ENCODE data around the gene DENND1B.
"Not testable (repeated sequence)": the region's sequence is repeated elsewhere in the genome, so short reads cannot be mapped to it uniquely, and the experiment has no call there.

DENND1B gene

DNA sequence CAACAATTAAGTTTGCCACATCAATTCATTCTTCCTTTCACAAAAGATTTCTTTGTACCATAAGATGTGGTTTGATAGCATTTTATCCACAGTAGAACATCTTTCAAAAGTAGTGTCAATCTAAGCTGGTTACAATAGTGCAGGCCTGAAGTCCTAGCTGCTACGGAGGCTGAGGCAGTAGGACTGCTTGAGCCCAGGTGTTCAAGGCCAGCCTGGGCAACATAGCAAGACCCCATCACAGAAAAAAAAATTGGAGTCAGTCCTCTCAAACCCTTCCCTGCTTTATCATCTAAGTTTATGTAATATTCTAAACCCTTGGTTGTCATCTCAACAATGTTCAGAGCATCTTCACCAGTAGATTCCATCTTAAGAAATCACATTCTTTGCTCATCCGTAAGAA is 31.7 kb downstream of the DENND1B start:
- no peak for DNase-seq

DNA sequence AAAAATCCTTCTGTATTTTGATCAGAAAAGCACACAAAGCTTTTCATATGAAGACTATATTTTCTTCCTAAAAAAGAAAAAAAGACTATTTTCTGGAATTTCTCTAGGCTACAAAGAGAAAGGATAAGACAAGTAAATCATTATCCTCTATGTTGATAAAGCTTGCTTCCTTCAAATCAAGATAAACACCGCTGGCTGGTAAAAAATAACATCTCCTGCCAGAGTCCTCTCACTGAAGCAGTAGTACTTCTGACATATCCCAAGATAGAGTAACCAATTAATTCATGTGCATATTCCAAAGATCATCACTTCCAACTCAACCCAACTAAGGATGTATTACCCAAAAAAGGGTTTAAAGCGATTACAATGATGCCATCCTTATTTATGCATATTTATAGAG is 34.3 kb downstream of the DENND1B start:
- no peak for DNase-seq

DNA sequence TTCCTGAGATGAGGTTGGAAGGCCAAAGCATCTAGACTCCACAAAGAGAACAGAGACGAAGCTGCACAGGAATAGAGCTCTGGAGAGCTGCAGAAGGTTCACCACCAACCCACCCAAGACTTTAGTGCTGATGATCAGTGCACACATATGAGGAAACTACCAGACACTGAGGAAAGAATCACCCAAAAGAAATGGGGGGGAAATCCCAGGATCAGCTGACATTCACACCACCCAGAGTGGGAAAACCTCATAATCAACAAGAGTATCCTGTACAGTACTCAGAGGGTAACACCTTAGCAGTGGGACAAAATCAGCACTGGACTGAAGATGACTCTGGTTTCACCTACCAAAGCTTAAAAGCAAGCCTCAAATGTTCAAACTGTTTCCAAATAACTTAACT is 36.4 kb downstream of the DENND1B start:
- DNase-seq = no peak

DNA sequence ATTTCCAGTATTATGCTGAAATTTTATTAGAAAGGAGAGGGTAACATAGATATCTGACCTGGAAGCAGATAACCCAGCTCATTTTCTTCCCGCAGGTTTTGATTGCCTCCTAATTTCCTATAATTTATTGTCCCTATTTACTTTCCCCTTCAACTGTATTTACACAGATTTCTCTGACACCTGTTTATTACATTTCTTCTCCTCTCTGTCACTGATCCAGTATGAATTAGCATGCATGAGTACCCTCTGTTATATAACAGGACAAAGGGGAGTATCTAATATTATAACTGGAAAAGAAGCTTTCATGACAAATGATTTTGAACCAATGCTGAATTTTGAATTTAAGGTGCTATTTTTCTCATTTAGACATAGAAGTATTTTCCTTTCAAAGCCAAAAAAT is 37.4 kb downstream of the DENND1B start:
- no peak for DNase-seq

DNA sequence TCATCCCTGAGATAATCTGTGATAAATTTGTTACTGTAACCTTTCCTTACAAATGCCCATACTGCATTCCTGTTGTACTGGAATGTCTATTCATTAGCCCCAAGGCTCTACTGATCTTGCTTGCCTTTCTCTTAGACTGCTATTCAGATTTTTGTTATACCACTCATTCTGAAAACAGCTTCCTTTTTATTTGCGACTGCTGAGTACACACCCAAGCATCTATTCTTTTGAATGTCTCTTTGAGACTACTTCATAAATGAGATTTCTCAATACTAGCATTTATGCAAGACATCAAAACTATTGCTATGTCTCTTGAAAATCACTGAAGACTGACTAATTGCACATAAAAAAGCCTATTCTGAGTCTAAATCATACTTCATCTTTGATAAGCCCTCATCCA is 38.6 kb downstream of the DENND1B start:
- DNase-seq = no peak

DNA sequence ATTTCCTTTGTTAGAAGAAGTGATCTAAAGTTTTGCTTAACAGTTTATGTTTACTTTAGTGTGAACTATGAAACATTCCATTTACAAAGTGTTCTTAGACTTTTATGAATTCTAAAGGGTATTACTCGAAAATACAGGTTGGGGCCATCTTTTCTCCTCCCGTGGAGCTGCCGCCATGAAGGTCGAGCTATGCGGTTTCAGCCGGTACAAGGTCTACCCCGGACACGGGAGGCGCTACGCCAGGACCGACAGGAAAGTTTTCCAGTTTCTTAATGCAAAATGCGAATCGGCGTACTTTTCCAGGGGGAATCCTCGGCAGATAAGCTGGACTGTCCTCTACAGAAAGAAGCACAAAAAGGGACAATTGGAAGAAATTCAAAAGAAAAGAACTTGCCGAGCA is 39.8 kb downstream of the DENND1B start:
- DNase-seq = no peak

DNA sequence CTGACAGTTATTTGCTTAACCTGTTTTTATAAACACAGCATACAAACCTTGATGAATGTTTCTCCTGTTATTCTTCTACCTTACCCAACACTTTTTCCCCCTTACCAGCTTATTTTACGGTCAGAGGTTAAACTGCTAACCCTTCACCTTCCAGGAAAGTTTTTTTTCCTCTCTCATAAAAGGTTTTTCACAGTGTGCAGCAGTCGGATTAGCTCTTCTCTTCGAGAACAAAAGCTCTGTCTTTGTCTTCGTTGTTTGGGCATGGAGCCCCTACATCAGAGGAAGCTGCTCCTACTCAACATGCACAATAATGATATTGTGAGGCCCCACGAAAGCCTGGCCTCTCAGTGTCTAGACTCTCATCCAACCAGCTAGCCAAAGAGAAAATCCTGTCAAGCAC is 42.0 kb downstream of the DENND1B start:
- no peak for DNase-seq

DNA sequence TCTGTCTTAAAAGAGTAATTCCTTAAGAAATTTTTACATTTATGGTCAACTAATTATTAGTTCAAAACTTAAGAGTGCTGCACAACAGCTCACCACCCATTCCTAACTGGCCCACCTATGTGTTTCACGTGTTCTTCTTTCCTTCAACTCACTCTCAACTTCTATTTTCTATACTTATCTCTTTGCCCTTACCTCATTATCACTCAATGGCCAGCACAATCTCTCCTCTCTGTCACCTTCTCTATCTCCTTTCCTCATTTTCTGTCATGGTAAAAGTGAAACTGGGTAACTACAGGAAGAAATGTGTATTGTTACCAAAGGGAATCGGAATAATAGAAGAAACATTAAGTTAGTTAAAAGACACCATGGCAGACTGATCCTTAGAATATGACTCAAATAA is 43.1 kb downstream of the DENND1B start:
- DNase-seq = no peak

DNA sequence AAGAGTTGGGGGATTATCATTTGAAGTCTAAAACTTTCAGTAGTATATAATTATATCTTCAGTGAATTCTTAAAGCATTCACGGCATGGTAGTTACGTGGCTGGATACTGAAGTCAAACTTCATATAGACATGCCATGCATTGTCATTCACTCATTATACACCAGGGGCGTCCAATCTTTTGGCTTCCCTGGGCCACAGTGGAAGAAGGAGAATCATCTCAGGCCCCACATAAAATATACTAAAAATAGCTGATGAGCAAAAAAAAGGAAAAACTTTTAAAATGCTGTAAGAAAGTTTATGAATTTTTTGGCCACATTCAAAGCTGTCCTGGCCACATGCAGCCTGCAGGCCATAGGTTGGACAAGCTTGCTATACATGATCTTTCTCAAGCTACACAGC is 43.8 kb downstream of the DENND1B start:
- DNase-seq = no peak

DNA sequence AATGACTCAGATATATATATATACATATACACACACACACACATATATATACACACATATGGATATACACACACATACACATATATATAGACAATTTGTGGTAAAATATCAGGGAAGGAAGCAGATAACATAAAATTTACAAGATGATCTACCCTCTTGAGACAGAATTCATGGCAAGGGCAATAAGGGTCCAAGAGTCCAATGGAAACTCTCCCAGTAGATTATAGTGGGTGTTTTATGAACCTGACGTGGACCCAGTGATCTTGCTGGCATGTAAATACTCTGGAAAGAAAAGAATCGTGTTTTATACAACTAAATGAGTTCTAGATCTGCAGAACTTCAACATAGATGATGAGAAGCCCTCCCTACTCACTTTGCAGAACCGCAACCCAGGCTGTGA is 49.3 kb downstream of the DENND1B start:
- DNase-seq = no peak

DNA sequence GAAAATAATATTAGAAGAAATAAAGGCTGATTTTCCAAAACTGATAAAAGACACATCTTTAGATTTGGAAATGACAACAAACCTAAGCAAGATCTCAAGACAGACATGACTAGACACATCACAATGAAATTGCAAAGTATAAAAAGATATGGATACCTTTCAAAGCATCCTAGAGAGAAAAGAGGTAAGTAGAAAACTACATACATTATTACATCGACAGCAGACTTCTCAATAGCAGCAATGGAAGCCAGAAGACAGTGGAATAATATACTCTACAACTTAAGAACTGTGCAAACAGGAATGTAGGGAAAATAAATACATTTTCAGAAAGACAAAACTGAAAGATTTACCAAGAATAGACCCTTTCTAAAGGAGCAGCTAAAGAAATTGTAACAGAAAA is 50.2 kb downstream of the DENND1B start:
- DNase-seq = no peak

DNA sequence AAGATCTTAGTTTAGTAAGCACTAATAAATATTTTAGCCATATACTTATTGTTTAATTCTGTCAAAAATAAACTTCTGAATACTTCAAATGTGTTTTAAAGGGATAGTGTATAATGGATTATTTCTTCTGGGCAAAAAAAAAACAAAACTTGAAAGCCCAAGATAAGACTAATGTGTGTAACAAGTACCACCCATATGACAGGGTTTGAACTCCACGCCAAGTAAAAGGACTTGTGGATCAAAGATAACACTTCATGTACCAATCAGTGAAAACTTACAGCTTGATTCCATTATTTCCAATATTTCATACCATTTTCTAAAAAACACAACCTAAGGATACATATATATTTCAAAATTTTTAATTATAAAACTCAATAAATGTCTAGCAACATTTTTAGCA is 59.5 kb downstream of the DENND1B start:
- no peak for DNase-seq

DNA sequence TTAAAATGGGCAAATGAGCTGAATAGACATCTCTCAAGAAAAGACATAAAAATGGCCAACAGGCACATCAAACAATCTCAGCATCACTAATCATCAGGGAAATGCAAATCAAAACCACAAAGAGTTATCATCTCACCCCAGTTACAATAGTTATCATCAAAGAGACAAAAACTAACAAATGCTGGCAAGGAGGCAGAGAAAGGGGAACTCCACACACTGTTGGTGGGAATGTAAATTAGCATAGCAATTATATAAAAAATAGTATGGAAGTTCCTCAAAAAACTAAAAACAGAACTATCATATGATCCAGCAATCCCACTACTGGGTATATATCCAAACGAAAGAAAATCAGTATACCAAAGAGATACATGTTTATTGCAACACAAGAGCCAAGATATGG is 68.7 kb downstream of the DENND1B start:
- DNase-seq = no peak

DNA sequence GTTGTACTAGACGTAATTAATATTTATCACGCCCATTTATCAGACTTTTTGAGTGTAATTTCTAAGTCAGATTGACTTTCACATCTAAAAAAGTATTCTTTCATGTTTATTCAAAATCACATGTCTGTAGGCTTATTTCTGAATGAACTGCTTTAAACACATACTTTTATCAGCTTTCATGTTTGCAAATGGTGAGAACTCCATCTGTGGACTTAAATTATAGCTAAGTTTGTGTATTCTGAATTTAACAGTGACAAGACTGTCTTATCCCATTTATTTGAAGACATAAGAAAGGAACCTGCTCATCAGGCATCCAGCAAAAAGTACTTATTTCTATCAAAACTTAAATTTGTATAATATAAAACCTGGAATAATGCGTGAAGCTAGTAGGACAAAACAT is 69.3 kb downstream of the DENND1B start:
- no peak for DNase-seq

DNA sequence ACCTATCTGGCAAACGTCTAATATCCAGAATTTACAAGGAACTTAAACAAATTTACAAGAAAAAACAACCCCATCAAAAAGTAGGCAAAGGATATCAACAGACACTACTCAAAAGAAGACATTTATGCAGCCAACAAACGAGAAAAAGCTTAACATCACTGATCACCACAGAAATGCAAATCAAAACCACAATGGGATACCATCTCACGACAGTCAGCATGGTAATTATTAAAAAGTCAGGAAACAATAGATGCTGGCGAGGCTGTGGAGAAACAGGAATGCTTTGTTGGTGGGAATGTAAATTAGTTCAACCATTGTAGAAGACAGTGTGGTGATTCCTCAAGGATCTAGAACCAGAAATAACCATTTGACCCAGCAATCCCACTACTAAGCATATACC is 74.6 kb downstream of the DENND1B start:
- DNase-seq = not testable (repeated sequence)

DNA sequence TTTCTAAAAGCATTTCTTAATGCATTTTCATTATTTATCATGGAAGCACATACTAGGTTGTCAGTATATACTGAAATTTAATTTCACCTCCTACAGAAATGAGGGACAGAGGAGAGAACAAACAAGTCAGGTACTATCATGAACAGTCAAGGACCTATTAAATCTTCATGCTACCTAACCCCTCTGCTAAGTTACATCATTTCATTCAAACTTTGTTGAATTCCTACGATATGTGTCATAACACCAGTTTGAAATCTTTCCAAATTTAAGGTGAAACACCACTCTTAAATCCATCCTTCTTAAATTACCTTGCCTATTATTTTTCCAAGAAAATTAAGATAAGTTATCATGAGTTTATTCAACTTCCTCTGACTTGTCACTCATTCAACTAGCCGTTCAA is 78.9 kb downstream of the DENND1B start:
- no peak for DNase-seq

DNA sequence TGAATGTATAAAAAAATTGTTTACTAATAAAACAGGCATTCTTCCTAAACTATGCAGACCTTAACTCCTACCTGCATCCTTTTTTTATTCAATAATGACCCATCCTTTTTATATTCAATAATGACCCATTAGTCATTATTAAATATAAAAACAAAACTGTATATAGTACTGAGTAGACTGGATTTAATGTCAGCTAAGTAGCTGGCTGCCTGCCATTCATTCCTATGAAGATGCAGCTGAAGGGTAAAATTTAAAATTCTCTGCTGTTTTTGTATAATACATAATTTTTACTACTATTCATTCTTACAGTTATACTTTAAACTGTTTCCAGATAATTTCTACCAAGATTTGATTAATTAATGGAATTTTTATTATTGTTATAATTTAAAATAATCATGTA is 79.3 kb downstream of the DENND1B start:
- no peak for DNase-seq

DNA sequence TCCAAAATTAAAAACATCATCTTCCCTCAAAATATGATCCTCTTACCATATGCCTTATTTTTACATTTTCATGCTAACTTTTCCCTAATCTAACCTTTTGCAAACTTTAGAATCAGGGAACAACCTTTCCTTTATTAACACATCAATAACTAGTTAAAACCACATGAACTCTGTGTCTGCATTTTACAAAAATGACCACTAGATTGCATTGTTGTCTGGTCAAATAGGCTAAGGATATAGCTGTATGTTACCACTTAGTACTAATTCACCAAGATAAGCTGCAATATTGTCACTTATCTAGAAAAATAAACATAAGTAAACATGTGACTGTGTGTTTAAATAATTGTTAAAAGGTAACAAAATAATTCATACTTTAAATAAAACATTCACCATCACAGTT is 82.3 kb downstream of the DENND1B start:
- no peak for DNase-seq

DNA sequence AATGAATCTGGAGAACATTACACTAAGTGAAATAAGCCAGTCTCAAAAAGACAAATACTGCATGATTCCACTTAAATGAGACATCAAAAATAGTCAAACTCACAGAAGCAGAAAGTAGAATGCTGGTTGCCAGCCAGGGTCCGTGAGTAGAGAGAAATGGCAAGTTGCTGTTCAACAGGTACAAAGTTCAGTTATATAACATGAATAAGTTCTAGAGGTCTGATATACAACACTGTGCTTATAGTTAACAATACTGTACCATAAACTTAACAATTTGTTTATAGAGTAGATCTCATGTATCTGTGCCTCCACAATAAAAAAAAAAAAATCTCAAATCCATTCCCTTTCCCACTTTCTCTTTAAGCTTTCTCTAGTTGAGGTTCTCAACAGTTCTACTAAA is 83.5 kb downstream of the DENND1B start:
- no peak for DNase-seq

DNA sequence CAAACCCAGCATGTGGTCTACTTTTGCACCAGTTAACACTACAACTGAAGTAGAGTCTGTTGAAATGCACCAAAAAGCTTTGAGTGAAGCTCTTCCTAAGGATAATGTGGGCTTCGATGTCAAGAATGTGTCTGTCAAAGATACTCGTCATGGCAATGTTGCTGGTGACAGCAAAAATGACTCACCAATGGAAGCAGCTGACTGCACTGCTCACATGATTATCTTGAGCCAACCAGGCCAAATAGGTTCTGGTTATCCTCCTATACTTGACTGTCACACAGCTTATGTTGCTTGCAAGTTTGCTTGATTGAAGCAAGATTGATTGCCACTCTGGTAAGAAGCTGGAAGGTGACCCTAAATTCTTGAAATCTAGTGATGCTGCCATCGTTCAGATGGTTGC is 85.2 kb downstream of the DENND1B start:
- no peak for DNase-seq

DNA sequence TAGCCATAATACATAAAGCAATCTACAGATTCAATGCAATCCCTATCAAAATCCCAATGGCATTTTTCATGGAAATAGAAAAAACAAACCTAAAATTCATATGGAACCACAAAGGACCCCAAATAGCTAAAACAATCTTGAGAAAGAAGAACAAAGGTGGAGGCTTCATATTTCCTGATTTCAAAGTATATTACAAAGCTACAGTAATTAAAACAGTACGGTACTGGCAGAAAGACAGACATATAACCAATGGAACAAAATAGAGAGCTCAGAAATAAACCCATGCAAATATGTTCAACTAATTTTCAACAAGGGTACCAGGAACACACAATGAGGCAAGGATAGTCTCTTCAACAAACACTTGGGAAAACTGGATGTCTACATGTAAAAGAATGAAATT is 87.0 kb downstream of the DENND1B start:
- no peak for DNase-seq

DNA sequence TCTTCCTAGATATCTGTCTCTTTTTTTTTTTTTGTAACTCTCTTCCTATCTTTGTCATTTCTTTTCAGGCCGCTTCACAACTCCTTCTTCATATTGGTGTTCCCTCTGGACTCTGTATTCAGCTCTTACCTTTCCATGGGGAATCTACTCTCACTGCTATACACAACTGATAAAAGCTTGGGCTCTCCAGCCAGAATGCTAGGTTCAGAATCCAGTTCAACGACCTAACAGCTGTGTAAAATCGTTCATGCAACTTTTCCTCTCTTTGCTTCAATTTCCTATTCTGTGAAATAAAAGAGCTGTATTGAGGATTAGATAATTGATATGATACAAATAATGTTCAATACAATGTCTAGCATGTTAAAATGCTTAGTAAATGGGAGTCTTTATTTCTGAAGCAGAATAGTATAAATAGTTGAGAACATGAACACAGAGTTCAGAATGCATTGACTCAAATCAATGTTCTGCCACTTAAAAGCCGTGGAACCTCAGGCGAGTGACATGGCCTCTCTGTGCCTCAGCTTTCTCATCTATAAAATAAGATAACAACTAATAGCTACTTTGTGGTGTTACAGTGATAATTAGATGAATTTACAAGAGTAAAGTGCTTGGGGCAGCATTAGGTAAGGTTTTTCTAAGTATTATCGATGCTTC is 88.5 kb downstream of the DENND1B start:
- DNase-seq = no peak

DNA sequence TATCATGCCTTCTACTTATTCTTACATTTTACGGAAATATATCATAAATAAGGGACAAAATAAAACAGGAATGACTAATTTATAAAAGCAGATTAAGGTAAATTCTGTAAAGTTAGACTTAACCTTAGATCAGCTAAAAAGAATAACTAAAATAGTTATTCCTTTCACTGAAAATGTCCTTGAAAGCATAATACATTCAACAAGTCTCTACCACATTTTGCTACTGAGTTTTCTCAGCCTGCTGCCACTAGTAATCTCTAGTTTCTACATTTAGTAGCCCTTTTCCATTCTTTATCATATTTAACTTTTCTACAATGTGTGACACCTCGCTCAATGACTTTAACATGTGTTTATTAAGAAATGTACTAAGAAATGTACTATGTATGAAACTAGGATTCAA is 89.0 kb downstream of the DENND1B start:
- no peak for DNase-seq

DNA sequence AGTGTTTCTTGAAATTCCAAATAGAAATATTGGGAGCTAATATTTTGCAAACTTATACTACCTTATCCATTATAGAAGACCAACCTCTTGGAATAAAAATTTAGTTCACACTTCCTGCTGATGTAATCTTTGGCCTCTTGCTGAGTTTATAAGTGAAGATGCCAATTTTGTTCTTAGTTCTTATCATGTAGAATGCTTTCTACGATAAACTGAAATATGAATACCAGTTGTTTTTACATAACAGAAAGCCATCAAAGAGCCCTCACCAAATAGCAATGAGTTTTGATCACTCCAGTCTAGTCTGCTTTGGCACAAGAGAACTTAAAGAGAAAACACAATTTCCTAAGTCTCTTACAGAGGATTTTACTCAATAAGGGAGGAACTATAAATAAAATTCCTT is 89.5 kb downstream of the DENND1B start:
- no peak for DNase-seq

DNA sequence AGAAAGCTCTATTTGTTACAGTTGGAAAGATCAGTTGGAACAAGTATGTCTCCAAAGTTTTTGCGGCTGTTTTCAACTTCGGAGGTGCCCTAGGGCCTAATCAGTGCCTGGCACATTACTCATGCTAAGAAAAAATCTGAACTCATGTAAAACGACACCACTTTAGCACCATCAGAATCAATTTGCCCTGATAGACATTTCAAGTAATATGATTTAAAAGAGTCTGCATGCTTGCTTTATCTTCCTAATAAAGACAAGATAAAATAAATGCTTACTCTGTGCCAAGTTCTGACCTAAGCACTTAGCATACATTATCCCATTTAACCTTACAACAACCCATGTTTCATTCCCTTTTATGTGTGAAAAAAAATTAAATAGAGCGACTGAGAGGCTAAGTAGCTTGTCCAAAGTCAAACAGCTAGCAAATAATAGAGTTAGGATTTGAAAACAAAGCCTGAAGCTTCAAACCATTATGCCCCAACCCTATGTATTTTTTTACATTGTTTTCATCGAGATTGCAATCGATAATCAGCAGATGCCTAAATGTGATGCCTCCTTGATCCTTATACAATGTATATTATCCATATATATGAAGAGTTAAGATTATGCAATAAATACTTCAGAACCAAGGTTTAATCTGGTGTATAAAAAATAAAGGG is 91.3 kb downstream of the DENND1B start:
- DNase-seq = no peak

Measured in T-helper 1 cell (primary cell).